Tibial artery (tissue), 4 donors: ENCODE results near the gene GPC6.
"Not testable (repeated sequence)": the region's sequence is repeated elsewhere in the genome, so short reads cannot be mapped to it uniquely, and the experiment has no call there.

ENCODE experiments used
- DNase-seq, 2 donors: peaks; one replicate each; pipeline ENCODE4 v3.0.0-alpha.2; 2019
- H3K27ac ChIP-seq, 2 donors: fragments of 200-600 bp; sonication (generic) in 1 of 2; 1 replicate in 1 of 2; 2 replicates in 1 of 2; pipeline ENCODE4 v1.5.1; 2018 to 2019; ENCODE audit warnings: mild to moderate bottlenecking in 1 of 2
- H3K27me3 ChIP-seq, 2 donors: fragments of 200-600 bp; sonication (generic) in 1 of 2; one replicate each; pipeline versions ENCODE4 v1.5.1 to v1.6.0; 2016 to 2019
- H3K36me3 ChIP-seq, 3 donors: fragments of 200-600 bp; sonication (generic) in 2 of 3; one replicate each; pipeline ENCODE4 v1.5.1; 2016 to 2019; ENCODE audit warnings: mild to moderate bottlenecking in 2 of 3
- H3K4me1 ChIP-seq, 4 donors: fragments of 200-600 bp; sonication (generic) in 2 of 4; 1 replicate in 3 of 4; 2 replicates in 1 of 4; pipeline ENCODE4 v1.5.1; 2016 to 2019
- H3K4me3 ChIP-seq, 2 donors: fragments of 200-600 bp; sonication (generic) in 1 of 2; 1 replicate in 1 of 2; 2 replicates in 1 of 2; pipeline ENCODE4 v1.5.1; 2018 to 2019; ENCODE audit warnings: mild to moderate bottlenecking in 2 of 2
- H3K9me3 ChIP-seq, 3 donors: fragments of 200-600 bp; sonication (generic) in 1 of 3; one replicate each; pipeline ENCODE4 v1.5.1; 2016 to 2019
- CTCF ChIP-seq, 2 experiments: fragments of 200-600 bp in 1 of 2; fragments of 450-650 bp in 1 of 2; IDR thresholded peaks; one replicate each; pipeline ENCODE4 v1.5.1; 2017 to 2019; ENCODE audit warnings: antibody characterized with exemption in 2 of 2, mild to moderate bottlenecking in 1 of 2, moderate library complexity in 1 of 2
- intact Hi-C: fragments of 100-400 bp; cut with DNase I; formaldehyde crosslinking; loops from one replicate; pipeline ENCODE4 v1.15.0; 2023; ENCODE audit warnings: low total_unique reads

Gene GPC6

GRCh38 chr13:94204946-94205345 is 978.3 kb downstream of the GPC6 start:
- intact Hi-C loops, result no loop called here
- Histone ChIP-seq H3K4me1 (no peaks in the 10 kb centered on the region), H3K27ac (no peak overlapping the region), H3K4me3 (no peak overlapping the region), H3K27me3 (no peaks in the 10 kb centered on the region), H3K9me3 (no peaks in the 10 kb centered on the region), H3K36me3 (no peaks in the 10 kb centered on the region)
- TF ChIP-seq CTCF (IDR thresholded peaks at IDR 0.05), result no peak
- no peak for DNase-seq

- TF ChIP-seq CTCF (IDR thresholded peaks at IDR 0.05), result no peak
- Histone ChIP-seq H3K36me3 (no peaks in the 10 kb centered on the region), H3K9me3 (no peaks in the 10 kb centered on the region), H3K27me3 (no peaks in the 10 kb centered on the region), H3K4me1 (no peaks in the 10 kb centered on the region), H3K27ac (no peak overlapping the region), H3K4me3 (no peak overlapping the region)
- intact Hi-C loops, result no loop called here
- DNase-seq, result no peak
These were observed 979.3 kb downstream of the GPC6 start for GRCh38 chr13:94205896-94206295.

GRCh38 chr13:94209117-94209516 is 982.5 kb downstream of the GPC6 start:
- DNase-seq, result no peak

GRCh38 chr13:94209913-94210312 is 983.3 kb downstream of the GPC6 start:
- intact Hi-C loops, result not testable (repeated sequence)

More at GRCh38 chr13:94209117-94209516, 982.5 kb downstream of the GPC6 start:
- Histone ChIP-seq H3K36me3 (no peaks in the 10 kb centered on the region), H3K27ac (no peak overlapping the region), H3K4me1 (no peaks in the 10 kb centered on the region), H3K4me3 (no peak overlapping the region), H3K9me3 (no peaks in the 10 kb centered on the region), H3K27me3 (no peaks in the 10 kb centered on the region)
- TF ChIP-seq CTCF (IDR thresholded peaks at IDR 0.05), result no peak
- intact Hi-C loops, result no loop called here

GRCh38 chr13:94210816-94211215 is 984.2 kb downstream of the GPC6 start:
- DNase-seq, result no peak
- no peak overlapping the region for H3K4me3 ChIP-seq
- intact Hi-C loops, result no loop called here
- no peak for TF ChIP-seq CTCF (IDR thresholded peaks at IDR 0.05)
- no peak overlapping the region for H3K27ac ChIP-seq
- no peaks in the 10 kb centered on the region for H3K27me3 ChIP-seq
- no peaks in the 10 kb centered on the region for H3K36me3 ChIP-seq
- no peaks in the 10 kb centered on the region for H3K4me1 ChIP-seq
- no peaks in the 10 kb centered on the region for H3K9me3 ChIP-seq

More at GRCh38 chr13:94209913-94210312, 983.3 kb downstream of the GPC6 start:
- not testable (repeated sequence) for H3K27ac ChIP-seq, H3K27me3 ChIP-seq, H3K4me1 ChIP-seq, DNase-seq, H3K36me3 ChIP-seq, H3K9me3 ChIP-seq, H3K4me3 ChIP-seq

GRCh38 chr13:94212196-94212595 is 985.6 kb downstream of the GPC6 start:
- H3K9me3 ChIP-seq, result no peaks in the 10 kb centered on the region
- TF ChIP-seq CTCF (IDR thresholded peaks at IDR 0.05), result no peak
- no peak overlapping the region for H3K27ac ChIP-seq
- H3K4me1 ChIP-seq, result no peaks in the 10 kb centered on the region
- no peaks in the 10 kb centered on the region for H3K27me3 ChIP-seq
- H3K36me3 ChIP-seq, result no peaks in the 10 kb centered on the region
- DNase-seq, result no peak
- intact Hi-C loops, result no loop called here
- H3K4me3 ChIP-seq, result no peak overlapping the region
